HFFc6 (cell line): ENCODE data around the gene P2RX3. TPM values are rescaled to one million over a fixed set of nuclear protein-coding genes. Genes with fewer than 3 reads are reported as not detected.
"Not testable (repeated sequence)": the region's sequence is repeated elsewhere in the genome, so short reads cannot be mapped to it uniquely, and the experiment has no call there.

Experiments used
- DNase-seq: peaks from one replicate; pipeline ENCODE4 v3.0.0-alpha.2; 2018
- H3K27ac Mint-ChIP-seq: 2 replicates; pipeline ENCODE4 v1.8.0; 2020; ENCODE audit warnings: mild to moderate bottlenecking, mixed read lengths
- H3K27me3 Mint-ChIP-seq: 2 replicates; pipeline ENCODE4 v1.8.0; 2021; ENCODE audit warnings: mild to moderate bottlenecking, moderate library complexity, mixed read lengths; ENCODE audit not compliant: insufficient read depth
- H3K36me3 Mint-ChIP-seq: 2 replicates; pipeline ENCODE4 v1.8.0; 2021; ENCODE audit warnings: low read depth, mixed read lengths
- H3K4me1 Mint-ChIP-seq: 2 replicates; pipeline ENCODE4 v1.8.0; 2020; ENCODE audit warnings: low read depth, mixed read lengths
- H3K4me3 Mint-ChIP-seq: 2 replicates; pipeline ENCODE4 v1.8.0; 2020; ENCODE audit warnings: mild to moderate bottlenecking, moderate library complexity, mixed read lengths
- H3K9me3 Mint-ChIP-seq: 2 replicates; pipeline ENCODE4 v1.8.0; 2020; ENCODE audit warnings: mild to moderate bottlenecking, mixed read lengths
- CTCF ChIP-seq: fragments of 200-600 bp; sonication (generic); IDR thresholded peaks from 2 replicates; pipeline ENCODE4 v1.5.0; 2021; ENCODE audit warnings: antibody characterized with exemption, mild to moderate bottlenecking
- long read RNA-seq: library from polyadenylated mRNA; unstranded; transcript quantifications from one replicate; pipeline ENCODE4 v2.0.0, GENCODE V29; 2019
- total RNA-seq, 6 experiments: library from RNA; stranded (reverse); fragmentation: NEBNext Ultra II Directional; extraction: Animal tissue kit (Norgen Biotek cat#: 25700); gene quantifications; 2 replicates in 1 of 6; 3 replicates in 5 of 6; pipeline ENCODE4 v1.2.3, GENCODE V29; 2021

The P2RX3 gene
- total RNA-seq: not detected
- long read RNA-seq: 0 reads

- Mint-ChIP-seq H3K27ac (no peak within 1 kb of the TSS), H3K36me3 (peaks cover 14% of the 10 kb centered on the region; the same call in 1 of the 2 replicates), H3K9me3 (no peaks in the 10 kb centered on the region), H3K4me3 (no peak within 1 kb of the TSS), H3K27me3 (peaks cover 18% of the 10 kb centered on the region), H3K4me1 (peaks cover 24% of the 10 kb centered on the region)
- no peak for TF ChIP-seq CTCF
- no peak for DNase-seq
Measured at GRCh38 chr11:57338142-57338541, at the start of gene P2RX3. Gene P2RX3 (plus strand): TSS chr11:57338352. CDS start chr11:57338551, 199 bp downstream.

GRCh38 chr11:57288771-57289579, 49.2 kb upstream of the P2RX3 start:
- no peaks in the 10 kb centered on the region for H3K9me3 Mint-ChIP-seq
- H3K36me3 Mint-ChIP-seq: no peaks in the 10 kb centered on the region
- peak overlapping the region; percentile 88 for H3K27ac Mint-ChIP-seq
- peak overlapping the region; percentile 39 for H3K4me3 Mint-ChIP-seq
- TF ChIP-seq CTCF: no peak
- no peaks in the 10 kb centered on the region for H3K27me3 Mint-ChIP-seq
- peaks cover 70% of the 10 kb centered on the region for H3K4me1 Mint-ChIP-seq
- DNase-seq: peak; percentile 91

- Mint-ChIP-seq H3K4me1 (peaks cover 71% of the 10 kb centered on the region), H3K4me3 (no peak overlapping the region), H3K9me3 (no peaks in the 10 kb centered on the region), H3K36me3 (no peaks in the 10 kb centered on the region), H3K27me3 (no peaks in the 10 kb centered on the region; the same call in 1 of the 2 replicates), H3K27ac (peak overlapping the region; percentile 88)
- no peak for TF ChIP-seq CTCF
- peak; percentile 71 for DNase-seq
Measured at GRCh38 chr11:57290288-57290687, 47.9 kb upstream of the P2RX3 start.

- no peaks in the 10 kb centered on the region; the same call in none of the 2 replicates for H3K27me3 Mint-ChIP-seq
- peaks cover 65% of the 10 kb centered on the region for H3K4me1 Mint-ChIP-seq
- TF ChIP-seq CTCF: no peak
- H3K9me3 Mint-ChIP-seq: no peaks in the 10 kb centered on the region
- no peak overlapping the region for H3K4me3 Mint-ChIP-seq
- H3K36me3 Mint-ChIP-seq: peaks cover 34% of the 10 kb centered on the region
- DNase-seq: peak; percentile 30
- H3K27ac Mint-ChIP-seq: peak overlapping the region; percentile 62
Measured at GRCh38 chr11:57294225-57295131, 43.7 kb upstream of the P2RX3 start.

- not testable (repeated sequence) for H3K27me3 Mint-ChIP-seq, H3K27ac Mint-ChIP-seq, H3K9me3 Mint-ChIP-seq, DNase-seq, H3K4me3 Mint-ChIP-seq
- peaks cover 48% of the 10 kb centered on the region for H3K36me3 Mint-ChIP-seq
- H3K4me1 Mint-ChIP-seq: peaks cover 48% of the 10 kb centered on the region
Measured at GRCh38 chr11:57296205-57296604, 41.9 kb upstream of the P2RX3 start.
